Heart right ventricle (tissue), 16 donors: ENCODE results near the gene MYO3B. TPM values are rescaled to one million over a fixed set of nuclear protein-coding genes. Genes with fewer than 3 reads are reported as not detected.

ENCODE experiments used
- ATAC-seq, 8 donors: fragments of 200-7000 bp; cut with Tn5 transposase; one replicate each; pipeline ENCODE4 v1.9.1; 2020; ENCODE audit warnings: mild to moderate bottlenecking in 8 of 8, moderate library complexity in 8 of 8, moderate number of reproducible peaks in 1 of 8
- DNase-seq, 2 donors: peaks; one replicate each; pipeline ENCODE4 v3.0.0-alpha.2; 2020
- H3K27ac ChIP-seq, 10 donors: fragments of 200-600 bp; sonication (generic) in 2 of 10; one replicate each; pipeline versions ENCODE4 v1.5.0 to v1.8.0; 2020 to 2022; ENCODE audit warnings: mild to moderate bottlenecking in 3 of 10
- H3K27me3 ChIP-seq, 7 donors: fragments of 200-600 bp; one replicate each; pipeline ENCODE4 v1.8.0; 2021 to 2022; ENCODE audit warnings: mild to moderate bottlenecking in 2 of 7
- H3K36me3 ChIP-seq, 9 donors: fragments of 200-600 bp; sonication (generic) in 1 of 9; one replicate each; pipeline versions ENCODE4 v1.5.0 to v1.8.0; 2020 to 2022; ENCODE audit warnings: mild to moderate bottlenecking in 2 of 9
- H3K4me1 ChIP-seq, 9 donors: fragments of 200-600 bp; sonication (generic) in 1 of 9; one replicate each; pipeline versions ENCODE4 v1.5.0 to v1.8.0; 2020 to 2022; ENCODE audit warnings: mild to moderate bottlenecking in 4 of 9
- H3K4me3 ChIP-seq, 10 donors: fragments of 200-600 bp; sonication (generic) in 2 of 10; one replicate each; pipeline versions ENCODE4 v1.5.0 to v1.8.0; 2020 to 2022; ENCODE audit warnings: mild to moderate bottlenecking in 7 of 10, moderate library complexity in 2 of 10
- H3K9me3 ChIP-seq, 11 donors: fragments of 200-600 bp in 10 of 11; sonication (generic) in 2 of 11; one replicate each; pipeline versions ENCODE4 v1.5.0 to v1.8.0; 2013 to 2022; ENCODE audit warnings: mild to moderate bottlenecking in 2 of 11, control low read depth in 1 of 11, moderate library complexity in 1 of 11
- WGBS, 2 donors: extraction: QIAGEN DNeasy Blood & Tissue Kit; methylation state at CpG; one replicate each; pipeline ENCODE4 v1.1.7; 2013; ENCODE audit warnings: inconsistent platforms in 1 of 2; 5-methylcytosine and 5-hydroxymethylcytosine counted together
- intact Hi-C, 10 donors: fragments of 100-400 bp; cut with DNase I; formaldehyde crosslinking; loops; one replicate each; pipeline versions ENCODE4 v1.11.1 to v1.14.2; 2022
- polyA plus RNA-seq, 2 donors: library from polyadenylated mRNA; stranded (reverse); fragments of 200-250 nt; gene quantifications; one replicate each; pipeline ENCODE4 v1.2.3, GENCODE V29; 2013
- total RNA-seq, 10 donors: library from RNA; stranded (reverse); fragmentation: NEBNext Ultra II Directional in 3 of 10; extraction: Animal tissue kit (Norgen Biotek cat#: 25700) in 3 of 10; gene quantifications; one replicate each; pipeline versions ENCODE4 v1.2.1 to v1.2.4, GENCODE V29; 2021 to 2023
- TF ChIP-seq, protein P1 (sequence below), 9 donors: fragments of 200-600 bp; sonication (generic) in 2 of 9; IDR thresholded peaks; one replicate each; pipeline versions ENCODE4 v1.5.0 to v1.8.0; 2021 to 2022; ENCODE audit warnings: antibody characterized with exemption in 9 of 9, mild to moderate bottlenecking in 5 of 9, moderate library complexity in 1 of 9
- donor health status: Arrhythmogenic right ventricular cardiomyopathy.
- donor health status: ischemic (EF 13 %, LVEDD 7.1; RV severe dilation, severe dysfunction).
- donor health status: healthy with polysubstance abuse.
- donor health status: DM: no; HTN: yes; CAD: no.
- donor health status: DM: no; HTN: no; CAD: no.
- donor health status: ischemic (EF 25% LVEDD 6.9; RV normal size, moderate dysfunction).
- donor health status: ischemic (EF 25% LVEDD 5.7; RV mildly dilated, moderate dysfunction).
- donor health status: healthy.
- donor health status: DM: yes; HTN: yes; CAD: no.
- donor health status: Ischemic cardiomyopathy.
- donor health status: ischemic (EF 35%, LVEDD 5.7; RV mildly dilated, moderate dysfunction).
- donor health status: nonischemic (EF 11% LVEDD 7.7; RV severe dilation, severe dysfunction).
- donor health status: DM: yes; HTN: yes; CAD: no.
- donor health status: PGD.
- donor health status: ischemic (EF 29% LVEDD 5.4; RV normal size, mild dysfunction).
- donor health status: nonischemic (EF 23%, LVEDD 6.1; RV moderate dilation, normal function).

The MYO3B gene
- total and polyA plus RNA-seq, 12 donors = 0.05 to 0.21 (median 0.09) TPM; not detected in 8

DNA sequence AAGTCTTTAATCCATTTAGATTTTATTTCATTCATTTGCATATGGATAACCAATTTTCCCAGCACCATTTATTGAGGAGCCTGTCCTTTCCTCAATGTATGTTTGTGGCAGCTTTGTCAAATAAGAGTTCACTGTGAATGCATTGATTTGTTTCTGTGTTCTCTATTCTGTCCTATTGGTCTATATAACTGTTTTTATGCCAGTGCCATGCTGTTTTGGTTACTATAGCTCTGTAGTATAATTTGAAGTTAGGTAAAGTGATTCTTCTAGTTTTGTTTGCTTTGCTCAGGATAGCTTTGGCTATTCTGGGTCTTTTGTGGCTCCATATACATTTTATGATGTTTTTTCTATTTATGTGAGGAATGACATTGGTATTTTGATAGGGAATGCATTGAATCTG is 7.4 kb downstream of the MYO3B start:
- TF ChIP-seq, protein P1, sequence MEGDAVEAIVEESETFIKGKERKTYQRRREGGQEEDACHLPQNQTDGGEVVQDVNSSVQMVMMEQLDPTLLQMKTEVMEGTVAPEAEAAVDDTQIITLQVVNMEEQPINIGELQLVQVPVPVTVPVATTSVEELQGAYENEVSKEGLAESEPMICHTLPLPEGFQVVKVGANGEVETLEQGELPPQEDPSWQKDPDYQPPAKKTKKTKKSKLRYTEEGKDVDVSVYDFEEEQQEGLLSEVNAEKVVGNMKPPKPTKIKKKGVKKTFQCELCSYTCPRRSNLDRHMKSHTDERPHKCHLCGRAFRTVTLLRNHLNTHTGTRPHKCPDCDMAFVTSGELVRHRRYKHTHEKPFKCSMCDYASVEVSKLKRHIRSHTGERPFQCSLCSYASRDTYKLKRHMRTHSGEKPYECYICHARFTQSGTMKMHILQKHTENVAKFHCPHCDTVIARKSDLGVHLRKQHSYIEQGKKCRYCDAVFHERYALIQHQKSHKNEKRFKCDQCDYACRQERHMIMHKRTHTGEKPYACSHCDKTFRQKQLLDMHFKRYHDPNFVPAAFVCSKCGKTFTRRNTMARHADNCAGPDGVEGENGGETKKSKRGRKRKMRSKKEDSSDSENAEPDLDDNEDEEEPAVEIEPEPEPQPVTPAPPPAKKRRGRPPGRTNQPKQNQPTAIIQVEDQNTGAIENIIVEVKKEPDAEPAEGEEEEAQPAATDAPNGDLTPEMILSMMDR (IDR thresholded peaks at IDR 0.05) = no peak
- H3K4me3 ChIP-seq = no peak overlapping the region
- H3K36me3 ChIP-seq = no peaks in the 10 kb centered on the region
- DNase-seq (no peak), ATAC-seq (no peak)
- peaks cover 0 to 49% (median 18%) of the 10 kb centered on the region in 11 donors for H3K9me3 ChIP-seq
- H3K27me3 ChIP-seq = no peaks in the 10 kb centered on the region
- H3K4me1 ChIP-seq = no peaks in the 10 kb centered on the region
- intact Hi-C loops = no loop called here
- H3K27ac ChIP-seq = no peak overlapping the region

DNA sequence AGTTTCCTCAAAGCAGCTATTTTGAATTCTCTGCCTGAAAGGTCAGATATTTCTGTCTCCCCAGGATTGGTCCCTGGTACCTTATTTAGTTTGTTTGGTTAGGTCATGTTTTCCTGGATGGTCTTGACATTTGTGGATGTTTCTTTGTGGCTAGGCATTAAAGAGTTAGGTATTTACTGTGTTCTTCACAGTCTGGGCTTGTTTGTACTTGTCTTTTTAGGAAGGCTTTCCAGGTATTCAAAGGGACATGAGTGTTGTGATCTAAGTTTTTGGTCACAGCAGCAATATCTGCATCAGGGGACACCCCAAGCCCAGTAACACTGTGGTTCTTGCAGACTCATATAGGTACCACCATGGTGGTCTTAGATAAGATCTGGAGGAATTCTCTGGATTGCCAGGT is 11.8 kb downstream of the MYO3B start:
- TF ChIP-seq, protein P1 (IDR thresholded peaks at IDR 0.05) = no peak
- no peak overlapping the region for H3K27ac ChIP-seq
- no peaks in the 10 kb centered on the region for H3K4me1 ChIP-seq
- no peak for ATAC-seq
- H3K4me3 ChIP-seq = no peak overlapping the region
- H3K9me3 ChIP-seq = peaks cover 0 to 59% (median 14%) of the 10 kb centered on the region in 11 donors
- no peaks in the 10 kb centered on the region for H3K27me3 ChIP-seq
- no peaks in the 10 kb centered on the region for H3K36me3 ChIP-seq
- intact Hi-C loops = no loop called here
- DNase-seq = no peak

DNA sequence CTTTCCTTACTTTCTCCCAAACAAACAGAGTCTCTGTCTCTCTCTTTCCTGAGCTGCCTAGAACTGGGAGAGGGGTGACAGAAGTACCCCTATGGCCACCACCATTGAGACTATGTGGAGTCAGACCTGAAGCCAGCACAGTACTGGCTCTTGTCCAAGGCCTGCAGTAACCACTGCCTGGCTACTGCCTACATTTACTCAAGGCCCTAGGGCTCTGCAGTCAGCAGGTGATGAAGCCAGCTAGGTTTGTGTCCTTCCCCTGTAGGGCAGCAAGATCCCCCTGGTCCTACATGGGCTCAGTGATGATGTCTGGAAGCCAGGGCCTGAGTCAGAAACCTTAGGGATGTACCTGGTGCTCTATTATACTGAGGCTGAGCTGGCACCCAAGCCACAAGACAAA is 12.2 kb downstream of the MYO3B start:
- no peak overlapping the region for H3K27ac ChIP-seq

DNA sequence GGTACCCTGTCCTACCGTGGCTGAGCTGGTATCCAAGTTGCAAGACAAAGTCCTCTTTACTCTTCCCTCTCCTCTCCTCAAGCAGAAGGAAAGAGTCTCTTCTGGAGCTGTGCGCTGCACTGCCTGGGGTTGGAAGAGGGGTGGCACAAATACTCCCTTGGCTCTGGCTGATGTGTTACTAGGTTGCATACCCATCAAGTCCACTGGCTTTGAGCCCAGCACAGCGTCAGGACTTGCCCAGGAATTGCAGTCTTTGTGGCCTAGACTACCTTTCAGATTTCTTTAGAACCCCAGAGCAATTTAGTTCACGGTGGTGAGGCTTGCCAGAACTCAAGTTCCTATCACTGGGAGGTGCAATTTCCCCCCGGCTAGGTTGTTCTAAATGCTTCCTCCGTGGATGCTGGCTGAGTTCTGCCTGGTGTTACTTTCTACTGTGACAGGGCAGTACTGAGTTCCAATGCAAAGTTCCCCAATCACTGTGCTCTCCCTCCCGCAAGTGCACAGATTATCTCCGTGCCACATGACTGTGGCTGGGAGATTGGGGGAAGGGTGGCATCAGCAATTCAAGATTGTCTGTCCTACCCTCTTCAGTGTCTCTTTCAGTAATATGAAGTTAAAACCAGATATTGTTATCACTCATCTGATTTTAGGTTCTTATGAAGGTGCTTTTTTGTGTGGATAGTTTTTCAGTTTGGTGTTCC is 13.4 kb downstream of the MYO3B start:
- H3K4me3 ChIP-seq = no peak overlapping the region
- H3K27me3 ChIP-seq = peaks cover 0 to under 1% (median 0%) of the 10 kb centered on the region in 7 donors
- WGBS, 2 donors = 85 to 86% methylated on average over 8 of the region's 8 CpGs
- intact Hi-C loops = no loop called here
- no peaks in the 10 kb centered on the region for H3K36me3 ChIP-seq
- ATAC-seq = no peak
- TF ChIP-seq, protein P1 (IDR thresholded peaks at IDR 0.05) = no peak
- H3K27ac ChIP-seq = no peak overlapping the region
- no peaks in the 10 kb centered on the region for H3K4me1 ChIP-seq
- no peak for DNase-seq
- H3K9me3 ChIP-seq = peaks cover 0 to 44% (median 4%) of the 10 kb centered on the region in 11 donors

More for the DNA sequence above, 12.2 kb downstream of the MYO3B start:
- Histone ChIP-seq H3K36me3 (no peaks in the 10 kb centered on the region), H3K4me1 (no peaks in the 10 kb centered on the region), H3K27me3 (no peaks in the 10 kb centered on the region), H3K4me3 (no peak overlapping the region), H3K9me3 (peaks cover 0 to 55% (median 9%) of the 10 kb centered on the region in 11 donors)
- DNase-seq = no peak
- intact Hi-C loops = no loop called here
- ATAC-seq = no peak
- TF ChIP-seq, protein P1 (IDR thresholded peaks at IDR 0.05) = no peak
